HUES48 (cell line): ENCODE data around the gene PI3.
"Not testable (repeated sequence)": the region's sequence is repeated elsewhere in the genome, so short reads cannot be mapped to it uniquely, and the experiment has no call there.

Experiments
- H3K27ac ChIP-seq: one replicate; pipeline ENCODE4 v1.7.0; 2013; ENCODE audit warnings: low read depth, low read length, inconsistent platforms
- H3K27me3 ChIP-seq: 2 replicates; pipeline ENCODE4 v1.6.1; 2013; ENCODE audit warnings: mild to moderate bottlenecking, low read length; ENCODE audit not compliant: control insufficient read depth, insufficient read depth
- H3K36me3 ChIP-seq: 2 replicates; pipeline ENCODE4 v1.6.1; 2013; ENCODE audit warnings: low read length; ENCODE audit not compliant: control insufficient read depth, insufficient read depth
- H3K4me1 ChIP-seq: 2 replicates; pipeline ENCODE4 v1.6.1; 2013; ENCODE audit warnings: mild to moderate bottlenecking, low read length; ENCODE audit not compliant: control insufficient read depth, insufficient read depth
- H3K4me3 ChIP-seq: 2 replicates; pipeline ENCODE4 v1.5.1; 2013; ENCODE audit warnings: mild to moderate bottlenecking, low read depth, low read length
- H3K9ac ChIP-seq: 2 replicates; pipeline ENCODE4 v1.6.1; 2013; ENCODE audit warnings: mild to moderate bottlenecking, low read depth, low read length, moderate library complexity
- H3K9me3 ChIP-seq: 2 replicates; pipeline ENCODE4 v1.6.1; 2013; ENCODE audit warnings: low read length; ENCODE audit not compliant: control insufficient read depth, insufficient read depth

PI3 gene

DNA sequence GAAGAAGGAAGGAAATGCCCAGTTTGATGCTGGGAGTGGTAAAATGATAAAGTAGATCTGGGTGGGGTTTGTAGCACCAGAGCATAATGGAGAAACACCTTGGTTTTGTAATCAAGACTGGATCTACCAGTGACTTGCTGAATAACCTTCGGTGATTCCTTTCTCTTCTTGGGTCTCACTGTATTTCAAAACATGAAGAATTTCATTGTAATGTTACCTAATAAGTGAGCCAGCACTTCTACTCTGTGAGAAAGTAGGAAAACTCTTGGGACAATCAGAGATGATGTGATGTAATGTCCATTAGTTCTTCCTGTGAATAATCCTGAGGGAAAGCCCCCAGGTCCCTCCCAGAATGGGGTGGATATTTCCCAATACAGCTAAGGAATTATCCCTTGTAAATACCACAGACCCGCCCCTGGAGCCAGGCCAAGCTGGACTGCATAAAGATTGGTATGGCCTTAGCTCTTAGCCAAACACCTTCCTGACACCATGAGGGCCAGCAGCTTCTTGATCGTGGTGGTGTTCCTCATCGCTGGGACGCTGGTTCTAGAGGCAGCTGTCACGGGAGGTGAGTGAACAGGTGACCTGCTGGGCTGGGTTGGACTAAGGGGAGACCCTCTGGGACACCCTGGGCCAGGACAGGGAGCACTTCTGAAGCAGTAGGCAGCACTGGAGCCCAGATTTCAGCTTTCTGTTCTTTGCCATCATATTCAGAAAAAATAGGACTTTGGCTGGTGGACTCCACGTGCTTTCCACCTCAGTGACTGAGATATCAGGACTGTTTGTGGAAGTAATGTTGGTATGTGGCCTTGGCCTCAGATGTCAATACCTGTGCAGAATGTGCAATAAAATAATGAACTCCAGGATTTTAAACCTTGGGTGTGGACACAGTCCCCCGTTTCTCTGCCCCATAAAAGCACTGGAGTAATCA is at the start of gene PI3:
Gene PI3, plus strand, starts transcription at position 469 of the 931 bp plus-strand sequence. Its CDS starts 21 bp downstream, at position 490.
- Histone ChIP-seq H3K9ac (no peak within 1 kb of the TSS), H3K9me3 (no peaks in the 10 kb centered on the region), H3K4me3 (no peak within 1 kb of the TSS), H3K36me3 (no peaks in the 10 kb centered on the region), H3K4me1 (no peaks in the 10 kb centered on the region), H3K27me3 (no peaks in the 10 kb centered on the region), H3K27ac (no peak within 1 kb of the TSS)

- H3K36me3 ChIP-seq = no peaks in the 10 kb centered on the region
- no peaks in the 10 kb centered on the region for H3K9me3 ChIP-seq
- H3K27me3 ChIP-seq = no peaks in the 10 kb centered on the region; the same call in 1 of the 2 replicates
- H3K4me1 ChIP-seq = no peaks in the 10 kb centered on the region
- H3K27ac ChIP-seq = no peak overlapping the region
- H3K9ac ChIP-seq = no peak overlapping the region
- no peak overlapping the region for H3K4me3 ChIP-seq
These were observed 46.6 kb upstream of the PI3 start for GRCh38 chr20:45128099-45128498.

DNA sequence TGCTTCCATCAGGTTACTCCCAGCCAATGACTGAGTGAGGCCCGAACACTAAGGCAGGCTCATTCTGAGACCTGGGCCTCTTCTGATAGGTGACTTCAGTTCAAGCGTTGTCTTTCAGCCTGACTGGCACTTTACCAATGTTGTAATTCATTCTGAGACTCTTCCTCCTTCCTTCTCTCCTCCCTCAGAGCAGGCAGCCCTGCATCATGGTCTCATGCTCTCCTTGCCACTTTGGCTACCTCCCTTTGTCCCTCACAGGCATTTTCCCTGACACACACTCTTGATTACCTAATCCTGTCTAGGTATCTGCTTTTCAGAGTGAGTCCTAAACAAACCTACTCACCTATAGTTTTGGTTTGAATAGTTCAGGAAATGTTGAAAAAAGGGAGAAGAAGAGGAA is 37.8 kb upstream of the PI3 start:
- Histone ChIP-seq H3K4me1 (no peaks in the 10 kb centered on the region), H3K4me3 (no peak overlapping the region), H3K27me3 (no peaks in the 10 kb centered on the region), H3K27ac (no peak overlapping the region), H3K36me3 (no peaks in the 10 kb centered on the region), H3K9ac (no peak overlapping the region), H3K9me3 (peaks cover 3% of the 10 kb centered on the region; the same call in 1 of the 2 replicates)

DNA sequence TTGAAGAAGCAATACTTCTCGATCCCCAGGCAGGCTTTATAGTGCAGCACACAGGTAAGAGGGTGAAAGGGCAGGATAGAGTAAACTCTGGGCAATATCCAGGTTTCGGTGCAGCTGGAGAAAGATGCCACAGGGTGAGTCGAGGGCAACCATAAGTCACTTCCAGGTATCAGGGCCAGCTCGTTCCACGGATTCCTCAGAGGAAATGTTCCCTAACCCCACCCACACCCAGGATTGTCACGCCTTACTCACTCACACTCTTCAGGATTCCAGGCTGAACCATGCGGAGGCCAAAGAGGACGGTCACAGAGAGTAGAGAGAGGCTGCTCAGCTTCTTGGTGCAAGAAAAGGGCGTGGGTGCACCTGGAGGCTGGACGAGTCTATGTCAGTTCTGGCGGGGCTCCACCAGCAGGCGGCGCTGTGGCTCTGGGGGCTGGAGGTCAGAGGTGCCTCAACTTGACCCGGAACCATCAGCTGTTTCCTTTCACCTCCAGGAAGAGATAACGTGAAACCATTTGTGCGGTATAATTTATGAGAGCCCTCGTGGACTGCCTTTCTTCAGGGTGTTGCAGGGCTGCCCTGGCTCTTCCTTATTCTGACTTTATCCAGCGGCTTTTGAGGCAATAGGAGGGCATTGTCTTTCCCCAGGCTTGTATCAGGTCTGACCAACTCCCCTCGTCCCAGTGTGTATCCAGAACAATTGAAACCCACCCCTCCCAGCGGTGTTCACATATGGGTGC is 36.0 kb upstream of the PI3 start:
- no peak overlapping the region for H3K9ac ChIP-seq
- no peak overlapping the region for H3K27ac ChIP-seq
- H3K9me3 ChIP-seq = peaks cover 3% of the 10 kb centered on the region; the same call in 1 of the 2 replicates
- no peak overlapping the region for H3K4me3 ChIP-seq
- no peaks in the 10 kb centered on the region for H3K4me1 ChIP-seq
- H3K27me3 ChIP-seq = no peaks in the 10 kb centered on the region
- no peaks in the 10 kb centered on the region for H3K36me3 ChIP-seq

- not testable (repeated sequence) for H3K4me1 ChIP-seq, H3K27me3 ChIP-seq, H3K36me3 ChIP-seq, H3K4me3 ChIP-seq, H3K9me3 ChIP-seq, H3K27ac ChIP-seq, H3K9ac ChIP-seq
These were observed 34.8 kb upstream of the PI3 start for GRCh38 chr20:45139733-45140375.

DNA sequence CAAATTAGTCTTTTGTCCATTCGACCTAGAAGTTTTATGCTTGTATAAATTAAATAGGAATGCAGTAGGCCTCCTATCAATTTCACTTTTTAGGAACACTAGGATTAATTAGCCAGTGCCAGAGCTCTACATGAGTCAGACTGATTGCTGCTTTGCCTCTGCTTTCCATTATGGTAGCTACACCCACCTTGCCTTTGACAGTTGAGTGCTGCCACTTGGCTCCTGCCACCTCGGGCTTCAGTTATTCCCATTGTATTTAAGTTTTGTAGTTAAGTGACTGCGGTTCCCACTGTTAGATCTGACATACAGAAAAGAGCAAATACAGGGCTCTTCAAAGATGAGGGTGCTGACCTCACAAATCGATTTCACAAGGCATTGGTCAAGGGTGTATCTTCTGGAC is 33.9 kb upstream of the PI3 start:
- H3K4me1 ChIP-seq = no peaks in the 10 kb centered on the region
- H3K9me3 ChIP-seq = peaks cover 3% of the 10 kb centered on the region; the same call in 1 of the 2 replicates
- H3K4me3 ChIP-seq = no peak overlapping the region
- no peaks in the 10 kb centered on the region for H3K27me3 ChIP-seq
- H3K36me3 ChIP-seq = no peaks in the 10 kb centered on the region
- H3K27ac ChIP-seq = no peak overlapping the region
- no peak overlapping the region for H3K9ac ChIP-seq

DNA sequence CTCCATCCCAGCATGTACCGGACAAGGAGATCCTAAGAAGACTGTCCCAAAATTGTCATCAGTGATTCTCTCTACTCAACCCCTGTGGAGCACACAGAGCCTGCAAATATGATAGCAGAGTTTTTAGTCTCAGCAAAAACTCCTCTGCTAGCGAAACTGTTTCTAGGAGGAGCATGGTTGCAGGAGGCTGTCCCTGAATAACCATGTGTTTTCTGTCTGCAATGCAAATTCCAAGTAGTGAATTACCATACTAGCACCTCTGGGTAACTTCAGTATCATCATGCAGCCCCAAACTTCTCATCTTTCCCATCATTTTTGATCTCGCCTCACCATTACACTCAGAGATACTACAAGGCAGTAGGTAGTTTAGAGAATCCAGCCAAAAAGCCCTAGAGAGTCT is 25.6 kb upstream of the PI3 start:
- Histone ChIP-seq H3K4me1 (no peaks in the 10 kb centered on the region), H3K9me3 (no peaks in the 10 kb centered on the region), H3K36me3 (no peaks in the 10 kb centered on the region), H3K27ac (no peak overlapping the region), H3K4me3 (no peak overlapping the region), H3K27me3 (peaks cover 11% of the 10 kb centered on the region; the same call in 1 of the 2 replicates), H3K9ac (no peak overlapping the region)

- Histone ChIP-seq H3K27me3 (peaks cover 11% of the 10 kb centered on the region; the same call in 1 of the 2 replicates), H3K4me3 (no peak overlapping the region)
These were observed 22.3 kb upstream of the PI3 start for GRCh38 chr20:45152405-45152804.

GRCh38 chr20:45153147-45153546 is 21.6 kb upstream of the PI3 start:
- no peak overlapping the region for H3K27ac ChIP-seq
- no peak overlapping the region for H3K9ac ChIP-seq
- H3K9me3 ChIP-seq = no peaks in the 10 kb centered on the region
- no peaks in the 10 kb centered on the region for H3K36me3 ChIP-seq
- H3K4me1 ChIP-seq = no peaks in the 10 kb centered on the region
- no peak overlapping the region for H3K4me3 ChIP-seq
- peaks cover 11% of the 10 kb centered on the region; the same call in 1 of the 2 replicates for H3K27me3 ChIP-seq

More at GRCh38 chr20:45152405-45152804, 22.3 kb upstream of the PI3 start:
- no peaks in the 10 kb centered on the region for H3K9me3 ChIP-seq
- H3K36me3 ChIP-seq = no peaks in the 10 kb centered on the region
- H3K9ac ChIP-seq = no peak overlapping the region
- no peak overlapping the region for H3K27ac ChIP-seq
- no peaks in the 10 kb centered on the region for H3K4me1 ChIP-seq

- Histone ChIP-seq H3K27ac (no peak overlapping the region), H3K4me1 (no peaks in the 10 kb centered on the region), H3K27me3 (peaks cover 11% of the 10 kb centered on the region; the same call in 1 of the 2 replicates), H3K9me3 (no peaks in the 10 kb centered on the region), H3K9ac (no peak overlapping the region), H3K36me3 (no peaks in the 10 kb centered on the region), H3K4me3 (no peak overlapping the region)
These were observed 20.9 kb upstream of the PI3 start for GRCh38 chr20:45153752-45154151.
